ENCODE data around the gene THSD4. TPM values are rescaled to one million over a fixed set of nuclear protein-coding genes. Genes with fewer than 3 reads are reported as not detected.

The THSD4 gene
- total RNA-seq, 1 donor from 2014 or later: 80.7 TPM

- no peak for ATAC-seq
- intact Hi-C loops (cut with micrococcal nuclease): no loop called here
- no peak for DNase-seq
Observed at GRCh38 chr15:71465131-71465955, 350.1 kb downstream of the THSD4 start.

- DNase-seq (no peak), ATAC-seq (no peak)
- intact Hi-C loops (cut with micrococcal nuclease): no loop called here
Observed at GRCh38 chr15:71468715-71469114, 353.4 kb downstream of the THSD4 start.

DNA sequence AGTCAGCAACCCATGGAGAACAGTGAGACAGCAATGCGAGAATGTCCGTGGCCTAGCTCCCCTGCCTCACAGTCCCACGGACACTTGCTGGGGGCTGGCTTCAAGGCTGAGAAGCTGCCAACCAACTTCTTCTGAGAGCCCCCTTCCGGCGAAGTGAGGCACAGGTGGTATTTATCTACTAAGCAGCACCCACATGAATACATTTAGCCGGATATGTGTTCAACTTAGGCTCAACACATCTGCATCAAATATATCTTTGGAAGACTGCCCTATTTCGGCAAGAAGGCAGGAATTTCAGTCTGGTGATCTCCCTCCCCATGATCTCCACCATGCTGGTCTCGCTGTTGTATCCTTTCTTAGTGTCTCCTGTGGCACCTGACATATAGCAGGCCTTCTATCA lies 354.1 kb downstream of the THSD4 start:
- intact Hi-C loops (cut with micrococcal nuclease): no loop called here
- no peak for ATAC-seq
- no peak for DNase-seq

DNA sequence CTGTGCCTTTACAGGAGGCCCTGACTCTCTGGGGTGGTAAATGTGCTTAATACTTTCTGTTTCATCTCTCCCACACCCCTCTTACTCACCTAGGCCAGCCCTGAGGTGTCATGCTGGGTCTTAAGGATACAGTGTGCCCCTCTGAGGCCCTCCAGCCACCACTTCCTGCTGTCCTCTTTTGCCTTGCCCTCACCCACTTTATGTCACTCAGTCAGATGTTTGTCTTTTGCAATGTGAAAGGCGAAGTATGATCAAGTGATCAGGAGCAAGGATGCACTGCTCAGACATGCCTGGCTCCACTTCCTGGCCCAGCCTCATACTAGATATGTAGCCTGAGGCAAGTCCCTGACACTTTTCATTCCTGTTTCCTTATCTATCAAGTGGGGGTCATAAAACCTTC lies 356.1 kb downstream of the THSD4 start:
- ATAC-seq (peak; percentile 11), DNase-seq (no peak)
- intact Hi-C loops (cut with micrococcal nuclease): no loop called here

GRCh38 chr15:71472566-71472965 lies 357.3 kb downstream of the THSD4 start:
- ATAC-seq (no peak), DNase-seq (no peak)
- intact Hi-C loops (cut with micrococcal nuclease): no loop called here

GRCh38 chr15:71473751-71474150 lies 358.5 kb downstream of the THSD4 start:
- ATAC-seq (no peak), DNase-seq (no peak)
- intact Hi-C loops (cut with micrococcal nuclease): no loop called here

DNA sequence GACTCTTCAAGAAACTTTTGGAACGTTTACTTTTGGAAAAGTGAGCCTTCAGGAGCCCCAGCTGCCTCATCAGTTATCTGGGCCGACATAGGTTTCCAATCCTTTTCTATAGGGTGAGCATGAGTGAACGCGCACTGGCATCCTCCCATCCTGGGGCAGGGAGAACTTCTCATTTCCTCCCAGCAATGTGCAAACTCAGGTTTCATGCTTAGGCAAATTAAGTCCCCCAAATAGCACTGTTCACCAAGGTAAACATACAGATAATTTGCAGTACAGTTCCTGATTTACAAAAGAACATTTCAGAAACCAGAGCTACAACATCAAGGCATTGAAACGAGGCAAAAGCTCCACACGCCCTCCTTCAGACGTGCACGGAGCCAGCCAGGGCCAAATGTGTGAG lies 361.6 kb downstream of the THSD4 start:
- no peak for DNase-seq
- ATAC-seq: no peak
- intact Hi-C loops (cut with micrococcal nuclease): no loop called here

GRCh38 chr15:71480556-71480955 lies 365.3 kb downstream of the THSD4 start:
- intact Hi-C loops (cut with micrococcal nuclease): no loop called here
- ATAC-seq (no peak), DNase-seq (no peak)

GRCh38 chr15:71484080-71484479 lies 368.8 kb downstream of the THSD4 start:
- intact Hi-C loops (cut with micrococcal nuclease): no loop called here
- ATAC-seq: no peak

GRCh38 chr15:71485094-71485693 lies 369.9 kb downstream of the THSD4 start:
- ATAC-seq (no peak), DNase-seq (no peak)
- intact Hi-C loops (cut with micrococcal nuclease): no loop called here

More at GRCh38 chr15:71484080-71484479, 368.8 kb downstream of the THSD4 start:
- DNase-seq: no peak

DNA sequence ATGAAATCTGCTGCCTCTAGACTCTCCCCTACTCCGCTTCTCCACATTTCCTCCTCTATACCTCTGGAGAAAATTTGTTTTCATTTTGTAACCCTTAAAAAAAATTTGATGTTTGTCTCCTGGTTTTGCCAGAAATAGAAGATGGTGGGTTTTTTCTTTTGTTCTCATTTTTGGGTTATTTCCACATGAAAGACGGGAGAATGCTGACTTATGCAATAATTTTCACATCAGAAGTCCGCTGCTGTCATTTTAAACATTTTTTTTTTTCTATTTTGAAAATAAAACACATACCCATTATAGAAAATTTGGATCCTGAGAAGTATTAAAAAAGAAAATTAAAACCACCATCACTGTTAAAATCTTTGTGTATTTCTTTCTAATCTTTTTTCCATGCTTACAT lies 374.3 kb downstream of the THSD4 start:
- intact Hi-C loops (cut with micrococcal nuclease): no loop called here
- ATAC-seq (no peak), DNase-seq (no peak)

DNA sequence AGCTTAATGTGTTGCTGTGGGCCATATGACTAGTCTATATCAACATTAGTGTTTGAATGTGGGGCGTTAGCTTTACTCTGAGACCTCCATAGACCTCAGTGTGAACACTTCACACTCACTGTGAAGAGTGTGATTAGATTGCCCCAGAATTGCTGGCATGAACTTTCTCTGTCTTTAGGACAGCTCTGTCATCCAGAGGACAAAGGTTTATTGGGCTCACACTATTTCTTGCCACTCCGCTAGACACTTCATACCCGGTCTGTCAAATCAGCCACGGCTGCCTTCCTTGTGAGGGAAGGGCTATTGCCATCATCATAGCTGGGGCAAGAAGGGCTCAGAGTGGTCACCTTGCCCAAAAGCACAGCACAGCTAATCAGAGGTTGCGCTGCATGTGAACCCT lies 378.3 kb downstream of the THSD4 start:
- DNase-seq (no peak), ATAC-seq (peak; percentile 52)
- intact Hi-C loops (cut with micrococcal nuclease): no loop called here

DNA sequence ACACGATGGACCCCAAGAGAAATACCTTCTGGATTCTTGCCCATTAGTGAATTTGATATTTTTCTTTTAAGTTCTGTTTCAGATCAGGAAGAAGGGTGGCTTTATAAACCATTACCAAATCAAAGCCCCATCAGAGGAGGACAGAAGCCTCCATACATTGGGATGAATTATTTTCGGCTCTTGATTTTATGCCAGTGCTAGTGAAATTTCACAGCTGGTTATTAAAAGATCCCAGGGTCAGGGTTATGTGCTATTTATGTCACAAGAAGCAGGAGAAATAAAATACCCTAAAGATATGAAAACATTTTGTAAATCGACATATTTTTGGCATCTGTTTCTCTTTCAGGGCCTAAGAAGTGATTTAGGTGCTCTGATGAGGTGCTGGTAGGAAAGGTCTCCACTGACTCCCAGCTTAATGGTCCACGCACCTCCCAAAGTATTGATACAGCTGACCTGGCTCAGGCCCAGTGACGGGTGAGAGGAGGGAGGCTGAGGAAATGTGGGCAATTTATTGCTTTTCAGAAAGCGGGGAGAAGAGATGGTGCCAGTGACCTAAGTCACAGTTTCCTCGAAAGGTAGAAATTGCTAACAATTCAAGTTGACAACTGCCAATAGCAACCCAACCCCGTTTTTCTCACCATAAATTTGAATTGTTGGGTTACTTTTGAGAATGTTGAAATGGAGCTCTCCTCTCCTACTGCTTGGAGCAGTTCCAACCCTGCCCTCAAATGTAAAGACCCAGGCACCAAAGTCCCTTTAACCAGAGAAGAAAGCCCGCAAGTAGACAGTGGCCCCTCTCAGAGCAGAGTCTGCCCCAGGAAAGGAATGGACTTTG lies 379.5 kb downstream of the THSD4 start:
- DNase-seq (no peak), ATAC-seq (peak; percentile 55)
- intact Hi-C loops (cut with micrococcal nuclease): no loop called here

GRCh38 chr15:71495398-71495780 lies 380.1 kb downstream of the THSD4 start:
- ATAC-seq (peak; percentile 19), DNase-seq (no peak)
- intact Hi-C loops (cut with micrococcal nuclease): no loop called here

- DNase-seq (no peak), ATAC-seq (no peak)
- intact Hi-C loops (cut with micrococcal nuclease): no loop called here
Observed at GRCh38 chr15:71496336-71496955, 381.2 kb downstream of the THSD4 start.

GRCh38 chr15:71501344-71502076 lies 386.2 kb downstream of the THSD4 start:
- ATAC-seq (peak; percentile 92), DNase-seq (no peak)
- intact Hi-C loops (cut with micrococcal nuclease): no loop called here

GRCh38 chr15:71502077-71502432 lies 386.8 kb downstream of the THSD4 start:
- no peak for DNase-seq
- intact Hi-C loops (cut with micrococcal nuclease): no loop called here
- no peak for ATAC-seq

DNA sequence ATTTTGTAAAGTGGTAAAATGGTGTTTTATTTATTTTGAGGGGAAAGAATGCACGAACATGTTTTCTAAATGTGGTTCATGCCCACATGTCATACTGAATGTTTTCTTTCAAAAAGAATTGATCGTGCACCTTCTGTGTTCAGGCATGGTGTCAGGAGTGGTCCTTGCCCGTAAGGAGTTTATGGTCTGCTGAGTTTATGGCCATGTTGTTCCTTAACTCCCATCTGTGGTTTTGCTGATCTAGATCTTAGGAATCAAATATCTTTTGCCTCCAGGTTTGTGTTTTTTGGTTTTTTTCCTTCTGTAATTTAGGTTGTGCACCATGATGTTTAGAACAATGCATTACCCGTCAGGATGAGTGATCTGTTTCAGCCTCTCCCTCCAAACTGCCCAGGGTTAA lies 390.7 kb downstream of the THSD4 start:
- DNase-seq: no peak
- ATAC-seq: no peak
- intact Hi-C loops (cut with micrococcal nuclease): no loop called here

DNA sequence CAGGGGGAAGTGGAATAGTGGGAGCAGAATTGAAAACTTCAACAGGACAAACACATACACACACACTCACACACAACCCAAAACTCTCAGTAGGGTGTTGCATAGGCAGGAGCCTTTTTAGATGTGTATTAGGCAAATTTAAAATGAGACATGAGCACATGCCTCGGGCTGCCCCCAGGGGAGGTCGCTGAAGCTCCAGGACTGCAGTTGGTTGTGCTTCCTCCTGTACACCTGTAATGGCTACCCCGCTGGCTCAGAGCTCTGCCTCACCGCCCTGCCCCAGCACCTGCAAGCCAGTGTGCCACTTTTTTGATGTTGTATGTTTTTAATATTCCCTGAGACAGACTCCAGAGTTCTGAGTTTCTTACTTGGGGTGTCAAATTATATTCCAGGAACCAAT lies 391.7 kb downstream of the THSD4 start:
- no peak for ATAC-seq
- intact Hi-C loops (cut with micrococcal nuclease): no loop called here
- DNase-seq: no peak

Data from left ventricle myocardium superior (tissue), 1 donor.